NT2/D1 (cell line): ENCODE results near the gene DCAF8.

Experiments used
- DNase-seq: peaks from one replicate; pipeline ENCODE4 v3.0.0-alpha.2; 2011; ENCODE audit warnings: low read depth, low spot score
- H3K27me3 ChIP-seq: 2 replicates; pipeline ENCODE4 v1.6.0; 2011; ENCODE audit warnings: mild to moderate bottlenecking; ENCODE audit not compliant: insufficient read length, insufficient read depth
- H3K36me3 ChIP-seq: 2 replicates; pipeline ENCODE4 v1.6.1; 2011; ENCODE audit warnings: mild to moderate bottlenecking, low read length, mixed read lengths; ENCODE audit not compliant: insufficient read depth, insufficient read length
- H3K4me1 ChIP-seq: 2 replicates; pipeline ENCODE4 v1.5.1; 2011; ENCODE audit not compliant: insufficient read depth, insufficient read length
- H3K4me3 ChIP-seq: 2 replicates; pipeline ENCODE4 v1.5.1; 2011; ENCODE audit warnings: low read depth; ENCODE audit not compliant: insufficient read length
- H3K9ac ChIP-seq: 2 replicates; pipeline ENCODE4 v1.6.0; 2011; ENCODE audit warnings: low read depth; ENCODE audit not compliant: insufficient read length
- H3K9me3 ChIP-seq: 2 replicates; pipeline ENCODE4 v1.5.1; 2011; ENCODE audit warnings: mild to moderate bottlenecking, low read length; ENCODE audit not compliant: insufficient read depth
- SUZ12 ChIP-seq: IDR thresholded peaks from 2 replicates; pipeline ENCODE4 v1.6.1; 2011; ENCODE audit not compliant: insufficient read length, insufficient read depth; ENCODE audit errors: extremely low read depth
- YY1 ChIP-seq: IDR thresholded peaks from 2 replicates; pipeline ENCODE4 v1.6.1; 2011; ENCODE audit not compliant: insufficient read length, insufficient read depth
- ZNF274 ChIP-seq: IDR thresholded peaks from 2 replicates; pipeline ENCODE4 v1.6.1; 2011; ENCODE audit warnings: mild to moderate bottlenecking, low read depth, low read length

DCAF8 gene

DNA sequence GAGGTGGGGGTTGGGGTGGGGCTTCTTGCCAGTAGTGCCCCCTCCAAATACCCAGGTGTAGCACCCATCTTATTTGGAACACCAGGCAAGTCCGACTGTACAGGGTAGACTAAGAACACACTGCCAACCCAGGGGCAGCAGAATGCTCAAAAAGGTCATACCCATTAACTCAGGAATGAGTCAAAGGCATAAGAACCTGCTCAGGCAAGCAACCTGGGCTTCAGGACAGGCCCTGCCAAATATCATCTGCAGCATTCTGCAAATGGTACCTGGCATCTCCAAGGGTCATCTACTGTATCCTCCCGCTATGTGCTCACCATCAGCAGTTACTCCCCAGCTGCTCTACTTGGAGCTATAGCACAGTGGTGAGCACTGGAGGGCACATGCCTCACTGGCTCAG lies 37.7 kb downstream of the DCAF8 start:
- no peaks in the 10 kb centered on the region for H3K9me3 ChIP-seq
- H3K9ac ChIP-seq: no peak overlapping the region
- no peaks in the 10 kb centered on the region for H3K27me3 ChIP-seq
- no peak for TF ChIP-seq YY1
- no peak for TF ChIP-seq SUZ12
- no peak for TF ChIP-seq ZNF274
- H3K4me1 ChIP-seq: peaks cover 3% of the 10 kb centered on the region
- H3K4me3 ChIP-seq: no peak overlapping the region
- no peak for DNase-seq
- H3K36me3 ChIP-seq: peaks cover 98% of the 10 kb centered on the region

DNA sequence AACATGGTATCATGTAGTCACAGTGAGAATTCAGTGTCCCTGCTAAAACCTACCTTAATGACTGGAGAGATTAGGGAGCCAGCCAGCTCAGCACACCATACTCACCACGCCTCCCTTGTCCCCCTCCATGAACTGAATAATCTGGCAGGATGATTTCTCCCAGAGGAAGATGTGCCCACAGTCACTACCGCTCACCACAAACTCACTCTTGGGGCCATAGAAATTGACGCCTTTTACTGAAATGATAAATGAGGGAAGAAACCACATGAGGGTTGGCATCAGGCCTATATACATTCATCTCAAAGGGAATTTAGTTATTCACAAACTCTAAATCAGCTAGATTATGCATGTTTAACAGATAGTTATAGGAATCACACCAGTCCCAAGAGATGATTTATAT lies 39.8 kb downstream of the DCAF8 start:
- H3K4me3 ChIP-seq: no peak overlapping the region
- no peak for TF ChIP-seq YY1
- TF ChIP-seq ZNF274: no peak
- TF ChIP-seq SUZ12: no peak
- peaks cover 94% of the 10 kb centered on the region for H3K36me3 ChIP-seq
- H3K9me3 ChIP-seq: no peaks in the 10 kb centered on the region
- no peak overlapping the region for H3K9ac ChIP-seq
- peaks cover 10% of the 10 kb centered on the region for H3K4me1 ChIP-seq
- H3K27me3 ChIP-seq: no peaks in the 10 kb centered on the region
- DNase-seq: no peak

DNA sequence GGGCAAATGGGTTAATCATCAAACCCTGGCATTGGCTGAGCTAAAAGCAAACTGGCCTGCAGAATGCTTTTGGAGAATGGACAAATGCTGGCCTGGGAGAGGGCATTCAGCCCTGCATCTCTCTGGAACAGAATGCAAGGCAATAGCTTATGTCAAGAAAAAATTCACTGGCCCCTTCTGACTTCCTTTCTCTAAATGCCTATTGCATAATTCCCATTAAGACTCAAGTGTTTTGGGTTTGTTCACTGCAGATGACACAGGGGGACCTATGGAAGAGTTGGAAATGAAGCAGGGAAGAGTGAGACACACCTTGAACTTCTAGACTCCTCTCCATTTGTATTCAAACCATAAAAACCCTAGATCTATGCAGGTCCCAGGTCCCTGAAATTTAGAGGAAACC lies 41.3 kb downstream of the DCAF8 start:
- H3K9me3 ChIP-seq: no peaks in the 10 kb centered on the region
- H3K27me3 ChIP-seq: no peaks in the 10 kb centered on the region
- H3K4me3 ChIP-seq: no peak overlapping the region
- no peak overlapping the region for H3K9ac ChIP-seq
- no peak for TF ChIP-seq YY1
- TF ChIP-seq SUZ12: no peak
- no peak for TF ChIP-seq ZNF274
- no peak for DNase-seq
- peaks cover 10% of the 10 kb centered on the region for H3K4me1 ChIP-seq
- peaks cover 94% of the 10 kb centered on the region for H3K36me3 ChIP-seq

DNA sequence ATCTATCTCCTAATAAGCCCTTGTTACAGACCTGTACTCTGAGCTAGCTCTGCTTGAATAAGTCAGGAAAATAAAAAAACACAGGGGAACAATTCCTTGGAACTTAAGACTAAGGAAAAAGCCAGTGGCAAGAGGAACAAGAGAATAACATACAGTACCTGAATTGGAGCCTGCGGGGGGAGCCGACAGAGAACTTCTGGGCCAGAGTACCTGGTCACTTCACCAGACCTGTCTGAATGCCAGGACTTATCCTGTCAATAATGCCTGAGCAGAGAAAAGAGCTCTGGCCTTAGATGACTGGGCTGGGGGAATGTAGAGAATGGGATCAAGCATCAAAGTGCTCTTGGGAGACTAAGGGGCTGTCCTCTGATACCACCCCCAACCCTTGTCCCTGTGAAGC lies 42.0 kb downstream of the DCAF8 start:
- H3K9ac ChIP-seq: no peak overlapping the region
- no peaks in the 10 kb centered on the region for H3K9me3 ChIP-seq
- no peak for DNase-seq
- no peak for TF ChIP-seq ZNF274
- TF ChIP-seq YY1: no peak
- TF ChIP-seq SUZ12: no peak
- peaks cover 94% of the 10 kb centered on the region for H3K36me3 ChIP-seq
- H3K27me3 ChIP-seq: no peaks in the 10 kb centered on the region
- no peak overlapping the region for H3K4me3 ChIP-seq
- H3K4me1 ChIP-seq: peaks cover 10% of the 10 kb centered on the region

DNA sequence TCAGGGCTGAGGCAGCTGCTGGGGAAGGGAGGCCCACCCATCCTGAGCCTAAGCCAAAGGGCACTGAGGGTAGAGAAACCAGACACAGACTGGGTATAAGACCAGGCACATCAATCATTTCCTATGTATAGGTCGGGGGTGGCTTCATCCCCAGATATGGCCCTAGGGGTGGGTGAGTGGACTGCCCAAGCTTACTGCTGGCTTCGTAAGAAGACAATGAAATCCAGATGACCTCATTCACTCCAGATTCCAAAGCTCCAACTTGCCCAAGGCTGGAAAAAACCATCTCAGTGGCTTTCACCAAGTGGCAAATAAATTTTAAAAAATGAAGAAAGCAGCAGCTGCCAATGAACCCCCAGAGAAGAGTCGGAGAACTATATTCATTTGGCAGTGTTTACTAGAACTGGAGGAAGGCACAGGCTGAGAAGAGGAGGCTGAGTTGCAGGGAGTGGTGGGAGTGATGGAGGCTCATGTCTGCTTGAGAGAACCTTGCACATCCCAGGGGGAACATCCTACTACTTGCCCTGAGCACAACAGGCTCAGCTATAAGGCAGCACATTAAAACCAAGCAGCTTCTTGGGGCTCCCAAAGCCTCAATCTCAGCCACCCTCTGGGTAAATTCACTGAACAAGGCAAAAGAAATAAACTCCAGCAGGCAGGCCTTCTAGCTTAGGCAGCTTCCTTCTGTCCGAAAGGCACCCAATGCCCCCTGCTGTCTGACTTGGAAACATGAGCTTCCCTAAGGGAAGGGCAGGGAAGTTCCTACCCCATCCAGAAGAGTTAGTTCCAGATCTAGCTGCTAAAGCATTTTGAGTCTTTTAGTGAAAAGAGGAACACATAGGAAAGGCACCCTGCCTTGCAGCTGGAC lies 43.1 kb downstream of the DCAF8 start:
- no peaks in the 10 kb centered on the region for H3K9me3 ChIP-seq
- H3K36me3 ChIP-seq: peaks cover 94% of the 10 kb centered on the region
- H3K4me1 ChIP-seq: peaks cover 10% of the 10 kb centered on the region
- no peak for TF ChIP-seq ZNF274
- TF ChIP-seq SUZ12: no peak
- no peak for TF ChIP-seq YY1
- H3K9ac ChIP-seq: peak overlapping the region; percentile 17
- H3K27me3 ChIP-seq: no peaks in the 10 kb centered on the region
- DNase-seq: peak; percentile 71
- H3K4me3 ChIP-seq: no peak overlapping the region

DNA sequence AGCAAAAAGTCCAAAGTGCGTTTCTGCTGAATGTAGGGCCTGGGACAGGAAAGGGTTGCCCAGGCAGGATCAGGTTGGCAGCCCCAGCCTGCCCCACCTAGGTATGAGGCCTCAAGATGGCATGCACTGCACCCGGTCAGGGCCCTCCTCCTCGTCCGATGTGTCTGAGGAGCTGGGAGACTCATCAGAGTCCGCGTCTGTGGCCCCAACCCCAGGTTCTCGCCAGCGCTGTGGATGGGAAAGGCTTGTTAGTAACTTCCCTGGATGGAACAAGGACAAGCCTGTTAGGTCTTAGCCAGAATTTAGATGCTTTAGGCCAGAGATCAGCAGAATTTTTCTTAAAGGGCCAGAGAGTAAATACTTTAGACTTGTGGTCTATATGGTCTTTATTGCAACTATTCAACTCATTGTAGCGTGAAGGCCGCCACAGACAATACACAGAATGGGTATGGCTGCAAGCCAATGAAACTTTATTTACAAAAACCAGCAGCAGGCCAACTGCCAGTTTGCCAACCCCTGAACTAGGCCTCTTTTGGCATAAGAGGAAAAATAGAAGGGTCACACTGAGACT lies 44.8 kb downstream of the DCAF8 start:
- H3K4me1 ChIP-seq: peaks cover 13% of the 10 kb centered on the region
- H3K9me3 ChIP-seq: no peaks in the 10 kb centered on the region
- H3K9ac ChIP-seq: no peak overlapping the region
- no peaks in the 10 kb centered on the region for H3K27me3 ChIP-seq
- no peak overlapping the region for H3K4me3 ChIP-seq
- no peak for TF ChIP-seq YY1
- TF ChIP-seq SUZ12: no peak
- no peak for TF ChIP-seq ZNF274
- H3K36me3 ChIP-seq: peaks cover 94% of the 10 kb centered on the region
- no peak for DNase-seq

DNA sequence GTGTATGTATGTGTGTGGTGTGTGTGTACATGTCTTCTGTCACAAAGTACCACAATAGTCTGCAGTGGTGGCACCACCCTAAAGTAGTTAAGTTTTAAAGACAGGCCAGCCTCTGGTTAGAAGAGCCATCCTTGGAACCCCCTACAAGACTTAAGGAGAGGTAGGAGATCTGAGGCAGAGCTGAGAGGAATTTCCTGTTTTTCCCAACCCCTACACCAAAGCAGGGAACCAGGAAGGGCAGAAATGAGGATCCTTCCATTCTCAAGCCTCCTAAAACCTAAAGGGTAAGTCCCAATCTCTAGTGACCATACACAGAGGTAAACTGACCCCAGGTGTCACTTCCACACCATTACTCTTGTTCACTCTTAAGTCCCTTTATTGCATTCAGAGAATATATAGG lies 46.0 kb downstream of the DCAF8 start:
- DNase-seq: no peak
- Histone ChIP-seq H3K36me3 (peaks cover 94% of the 10 kb centered on the region), H3K27me3 (no peaks in the 10 kb centered on the region), H3K4me1 (peaks cover 18% of the 10 kb centered on the region), H3K4me3 (no peak overlapping the region), H3K9ac (no peak overlapping the region), H3K9me3 (no peaks in the 10 kb centered on the region)
- no peak for TF ChIP-seq YY1
- no peak for TF ChIP-seq ZNF274
- TF ChIP-seq SUZ12: no peak
